ENCODE results near the gene DNAH12.

DNA sequence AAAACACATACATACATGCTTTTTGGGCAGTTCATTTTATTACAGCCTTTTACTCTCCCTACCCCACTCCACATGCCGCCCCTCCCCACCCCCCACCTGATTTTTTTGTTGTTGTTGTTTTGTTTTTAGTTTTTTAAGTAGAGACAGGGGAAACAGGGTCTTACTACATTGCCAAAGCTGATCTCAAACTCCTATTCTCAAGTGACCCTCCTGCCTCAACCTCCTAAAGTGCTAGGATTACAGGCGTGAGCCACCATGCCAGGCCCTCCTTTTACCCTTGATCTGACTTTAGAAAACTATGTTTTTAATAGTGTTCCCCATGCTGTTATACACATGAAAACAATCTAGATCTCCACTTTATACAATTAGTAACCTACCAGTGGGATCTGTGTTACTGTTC lies 26.7 kb upstream of the DNAH12 start:
- TF ChIP-seq, protein P1, sequence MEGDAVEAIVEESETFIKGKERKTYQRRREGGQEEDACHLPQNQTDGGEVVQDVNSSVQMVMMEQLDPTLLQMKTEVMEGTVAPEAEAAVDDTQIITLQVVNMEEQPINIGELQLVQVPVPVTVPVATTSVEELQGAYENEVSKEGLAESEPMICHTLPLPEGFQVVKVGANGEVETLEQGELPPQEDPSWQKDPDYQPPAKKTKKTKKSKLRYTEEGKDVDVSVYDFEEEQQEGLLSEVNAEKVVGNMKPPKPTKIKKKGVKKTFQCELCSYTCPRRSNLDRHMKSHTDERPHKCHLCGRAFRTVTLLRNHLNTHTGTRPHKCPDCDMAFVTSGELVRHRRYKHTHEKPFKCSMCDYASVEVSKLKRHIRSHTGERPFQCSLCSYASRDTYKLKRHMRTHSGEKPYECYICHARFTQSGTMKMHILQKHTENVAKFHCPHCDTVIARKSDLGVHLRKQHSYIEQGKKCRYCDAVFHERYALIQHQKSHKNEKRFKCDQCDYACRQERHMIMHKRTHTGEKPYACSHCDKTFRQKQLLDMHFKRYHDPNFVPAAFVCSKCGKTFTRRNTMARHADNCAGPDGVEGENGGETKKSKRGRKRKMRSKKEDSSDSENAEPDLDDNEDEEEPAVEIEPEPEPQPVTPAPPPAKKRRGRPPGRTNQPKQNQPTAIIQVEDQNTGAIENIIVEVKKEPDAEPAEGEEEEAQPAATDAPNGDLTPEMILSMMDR (conservative IDR thresholded peaks at IDR 0.05; ENCODE audit: low read depth, low read length), result no peak
- TF ChIP-seq EZH2phosphoT487 (IDR thresholded peaks at IDR 0.05; ENCODE audit: borderline replicate concordance, low read length) (no peak), EZH2 (IDR thresholded peaks at IDR 0.05; ENCODE audit: low read length, unreplicated experiment) (no peak)
